ENCODE results near the gene MBD2.
"Not testable (repeated sequence)": the region's sequence is repeated elsewhere in the genome, so short reads cannot be mapped to it uniquely, and the experiment has no call there.

MBD2 gene

DNA sequence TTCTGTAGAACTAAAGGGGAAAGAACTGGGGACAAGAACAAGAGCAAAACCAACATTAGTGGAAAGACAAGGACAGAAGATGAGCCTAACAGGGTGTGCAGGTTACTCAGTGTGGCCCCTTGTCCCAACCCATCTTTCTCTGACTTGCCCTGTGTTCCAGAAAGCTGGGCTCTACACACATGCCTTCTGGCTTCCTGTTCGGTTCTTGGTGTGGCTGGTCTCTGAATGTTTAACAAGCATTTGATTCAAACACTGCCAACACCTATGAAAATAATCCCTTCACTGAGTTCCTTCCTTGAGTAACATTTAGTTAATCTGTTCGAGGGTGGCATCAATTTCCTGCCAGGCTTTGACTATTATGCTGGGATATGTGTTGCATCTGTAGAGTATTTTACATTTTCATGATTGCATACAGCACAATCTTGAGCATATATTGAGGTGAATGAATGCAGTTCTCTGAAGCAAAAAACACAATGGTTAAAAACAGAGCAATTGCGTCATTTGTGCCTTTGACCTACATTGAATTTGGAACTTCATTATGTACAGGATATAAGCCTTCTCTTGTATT, 83.3 kb downstream of the MBD2 start:
- Histone ChIP-seq H3K9me3 (replicated peaks; ENCODE audit: low read length) (peaks cover 4% of the 10 kb centered on the region), H3K4me1 (ENCODE audit: control insufficient read depth, insufficient read depth, low read length) (peaks cover 16% of the 10 kb centered on the region), H3K4me3 (ENCODE audit: low read length) (no peak overlapping the region), H3K36me3 (ENCODE audit: insufficient read depth, low read length) (no peaks in the 10 kb centered on the region), H3K27me3 (ENCODE audit: control insufficient read depth, insufficient read depth, low read length) (no peaks in the 10 kb centered on the region), H3K4me2 (ENCODE audit: low read length) (no peak overlapping the region), H3K9ac (ENCODE audit: low read depth, low read length) (no peak overlapping the region)

DNA sequence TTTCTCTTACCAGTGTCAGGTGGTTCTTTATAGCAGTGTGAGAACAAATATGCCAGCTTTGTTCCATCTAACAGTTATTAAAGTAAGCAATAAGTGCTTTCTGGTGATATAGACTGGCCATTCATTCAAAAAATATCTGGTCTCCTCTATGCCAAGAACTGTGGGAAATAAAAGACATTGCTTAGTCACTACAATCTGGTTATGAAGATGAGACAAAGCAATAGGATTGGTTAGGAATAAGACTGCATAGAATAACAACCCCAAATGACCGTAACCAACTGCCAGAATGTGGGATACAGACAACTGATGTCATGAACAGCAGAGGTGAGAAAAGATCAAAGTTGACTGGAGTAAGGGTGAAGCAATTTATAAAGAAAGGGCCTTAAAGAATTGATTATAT, 83.8 kb downstream of the MBD2 start:
- Histone ChIP-seq H3K9me3 (replicated peaks; ENCODE audit: low read length) (peaks cover 4% of the 10 kb centered on the region), H3K27me3 (ENCODE audit: control insufficient read depth, insufficient read depth, low read length) (no peaks in the 10 kb centered on the region), H3K36me3 (ENCODE audit: insufficient read depth, low read length) (no peaks in the 10 kb centered on the region), H3K4me3 (ENCODE audit: low read length) (no peak overlapping the region), H3K9ac (ENCODE audit: low read depth, low read length) (no peak overlapping the region), H3K4me2 (ENCODE audit: low read length) (no peak overlapping the region), H3K4me1 (ENCODE audit: control insufficient read depth, insufficient read depth, low read length) (peaks cover 16% of the 10 kb centered on the region)

DNA sequence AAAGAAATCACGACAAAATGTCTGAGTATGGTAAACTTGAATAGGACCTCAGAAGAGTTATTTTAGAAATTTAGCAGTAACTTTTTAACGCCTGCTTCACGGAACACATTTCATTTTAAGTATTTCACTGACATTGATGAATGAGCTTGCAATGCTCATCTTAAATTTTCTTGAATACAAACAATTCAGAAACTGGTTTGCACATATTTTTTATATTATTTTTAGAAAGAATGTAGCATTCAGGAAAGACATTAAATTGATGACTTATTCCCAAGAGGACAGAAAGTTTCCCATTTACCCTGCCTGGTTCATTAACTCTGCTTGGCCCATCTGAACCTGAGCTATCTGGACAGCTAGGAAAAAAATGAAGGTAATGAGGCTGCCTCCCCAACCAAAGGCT, 89.3 kb downstream of the MBD2 start:
- no peaks in the 10 kb centered on the region for H3K9me3 ChIP-seq (replicated peaks; ENCODE audit: low read length)
- H3K9ac ChIP-seq (ENCODE audit: low read depth, low read length) = no peak overlapping the region
- no peaks in the 10 kb centered on the region for H3K36me3 ChIP-seq (ENCODE audit: insufficient read depth, low read length)

DNA sequence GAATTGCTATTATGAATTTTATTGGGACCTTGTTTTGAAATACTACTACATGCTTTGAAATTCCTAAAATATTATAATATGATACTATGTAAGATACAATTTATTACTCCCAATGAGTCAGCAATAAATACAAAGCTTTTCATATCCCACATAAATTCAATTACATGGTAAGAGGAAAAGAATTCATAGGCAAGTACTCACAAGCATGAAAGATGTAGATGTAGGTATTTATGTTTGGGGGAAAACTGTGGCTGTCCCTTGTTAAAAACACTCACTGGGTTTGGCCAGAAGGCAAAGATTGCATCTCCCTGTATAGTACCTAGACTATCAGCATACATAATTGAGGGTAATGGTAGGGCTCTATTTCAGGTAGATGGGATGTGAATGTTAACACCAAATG, 90.4 kb downstream of the MBD2 start:
- no peaks in the 10 kb centered on the region for H3K27me3 ChIP-seq (ENCODE audit: control insufficient read depth, insufficient read depth, low read length)
- H3K4me3 ChIP-seq (ENCODE audit: low read length) = no peak overlapping the region
- H3K9me3 ChIP-seq (replicated peaks; ENCODE audit: low read length) = no peaks in the 10 kb centered on the region
- no peak overlapping the region for H3K9ac ChIP-seq (ENCODE audit: low read depth, low read length)
- no peaks in the 10 kb centered on the region for H3K36me3 ChIP-seq (ENCODE audit: insufficient read depth, low read length)
- H3K4me2 ChIP-seq (ENCODE audit: low read length) = peak overlapping the region; percentile 33
- peaks cover 37% of the 10 kb centered on the region for H3K4me1 ChIP-seq (ENCODE audit: control insufficient read depth, insufficient read depth, low read length)

More for the DNA sequence above, 89.3 kb downstream of the MBD2 start:
- H3K4me2 ChIP-seq (ENCODE audit: low read length) = no peak overlapping the region
- peaks cover 30% of the 10 kb centered on the region for H3K4me1 ChIP-seq (ENCODE audit: control insufficient read depth, insufficient read depth, low read length)
- H3K27me3 ChIP-seq (ENCODE audit: control insufficient read depth, insufficient read depth, low read length) = no peaks in the 10 kb centered on the region
- H3K4me3 ChIP-seq (ENCODE audit: low read length) = no peak overlapping the region

DNA sequence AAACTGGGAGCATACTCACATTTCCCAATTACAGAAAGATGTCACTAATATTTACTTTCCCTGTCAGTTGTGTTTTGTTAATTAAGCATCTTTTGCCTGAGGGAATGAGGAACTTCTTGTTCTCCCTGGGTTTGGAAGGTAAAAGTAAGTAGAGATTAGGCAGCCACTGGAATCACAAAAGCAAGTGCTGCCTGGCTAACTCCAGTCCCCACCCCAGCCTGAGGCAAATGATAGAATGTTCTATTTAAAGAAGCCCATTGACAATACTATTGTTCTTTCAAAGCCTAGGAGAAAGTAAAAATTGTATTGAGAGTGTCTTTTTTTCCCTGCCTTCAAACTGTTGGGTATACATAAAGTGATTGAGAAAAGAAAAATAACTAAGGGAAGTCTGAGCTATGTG, 93.8 kb downstream of the MBD2 start:
- Histone ChIP-seq H3K9ac (ENCODE audit: low read depth, low read length) (peak overlapping the region; percentile 8), H3K4me2 (ENCODE audit: low read length) (no peak overlapping the region), H3K4me1 (ENCODE audit: control insufficient read depth, insufficient read depth, low read length) (peaks cover 37% of the 10 kb centered on the region), H3K4me3 (ENCODE audit: low read length) (no peak overlapping the region), H3K36me3 (ENCODE audit: insufficient read depth, low read length) (no peaks in the 10 kb centered on the region), H3K27me3 (ENCODE audit: control insufficient read depth, insufficient read depth, low read length) (no peaks in the 10 kb centered on the region), H3K9me3 (replicated peaks; ENCODE audit: low read length) (no peaks in the 10 kb centered on the region)

DNA sequence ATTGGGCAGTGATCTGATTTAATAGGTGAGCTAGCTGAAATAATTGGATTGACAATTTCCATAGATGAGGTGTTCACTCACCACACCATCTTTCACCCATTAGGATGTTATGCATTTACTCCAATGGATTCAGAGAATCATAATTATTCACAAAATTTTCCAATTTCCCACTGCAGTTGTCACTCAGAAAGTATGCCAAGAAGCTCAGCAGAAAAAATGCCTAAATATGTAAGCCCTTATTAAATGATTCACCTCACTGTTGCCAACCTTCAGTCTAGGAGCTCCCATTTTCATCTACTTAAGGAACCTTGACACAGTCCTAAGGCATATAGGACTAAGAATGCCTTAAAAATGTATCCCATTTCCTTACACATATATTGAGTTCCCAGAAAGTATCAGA, 94.3 kb downstream of the MBD2 start:
- H3K4me2 ChIP-seq (ENCODE audit: low read length) = no peak overlapping the region
- H3K4me3 ChIP-seq (ENCODE audit: low read length) = no peak overlapping the region
- no peaks in the 10 kb centered on the region for H3K27me3 ChIP-seq (ENCODE audit: control insufficient read depth, insufficient read depth, low read length)
- no peaks in the 10 kb centered on the region for H3K36me3 ChIP-seq (ENCODE audit: insufficient read depth, low read length)
- peaks cover 33% of the 10 kb centered on the region for H3K4me1 ChIP-seq (ENCODE audit: control insufficient read depth, insufficient read depth, low read length)
- H3K9ac ChIP-seq (ENCODE audit: low read depth, low read length) = peak overlapping the region; percentile 8
- H3K9me3 ChIP-seq (replicated peaks; ENCODE audit: low read length) = no peaks in the 10 kb centered on the region

DNA sequence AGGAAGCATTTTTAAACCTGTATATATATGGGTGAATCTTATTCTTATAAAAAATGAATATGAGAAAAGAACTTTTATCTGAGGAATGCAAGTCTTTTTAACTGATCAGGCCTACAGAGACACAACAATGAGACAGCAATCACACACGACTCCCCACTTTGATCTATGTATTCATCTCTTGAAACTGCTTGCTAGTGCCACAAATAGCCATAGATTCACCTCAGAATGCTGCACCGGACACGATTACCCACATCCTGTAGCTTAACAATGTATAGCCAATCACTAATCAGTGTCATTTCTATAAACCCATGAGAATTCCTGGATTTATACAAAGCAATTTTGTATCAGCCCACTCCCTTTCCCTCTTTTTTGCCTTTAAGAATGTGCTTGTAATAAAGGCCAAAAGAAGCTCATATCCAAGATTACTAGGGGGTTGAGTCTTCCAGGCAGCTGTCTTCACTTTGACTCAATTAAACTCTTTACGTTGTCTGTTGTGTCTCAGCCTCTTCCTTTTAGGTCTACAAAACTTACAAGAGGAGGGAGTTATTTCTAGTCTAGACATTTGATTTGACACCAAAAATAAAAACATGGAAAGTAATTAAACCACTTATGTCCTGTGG, 94.9 kb downstream of the MBD2 start:
- no peaks in the 10 kb centered on the region for H3K36me3 ChIP-seq (ENCODE audit: insufficient read depth, low read length)
- H3K4me2 ChIP-seq (ENCODE audit: low read length) = no peak overlapping the region
- no peaks in the 10 kb centered on the region for H3K27me3 ChIP-seq (ENCODE audit: control insufficient read depth, insufficient read depth, low read length)
- H3K4me3 ChIP-seq (ENCODE audit: low read length) = no peak overlapping the region
- peak overlapping the region; percentile 18 for H3K9ac ChIP-seq (ENCODE audit: low read depth, low read length)
- peaks cover 29% of the 10 kb centered on the region for H3K4me1 ChIP-seq (ENCODE audit: control insufficient read depth, insufficient read depth, low read length)
- no peaks in the 10 kb centered on the region for H3K9me3 ChIP-seq (replicated peaks; ENCODE audit: low read length)

DNA sequence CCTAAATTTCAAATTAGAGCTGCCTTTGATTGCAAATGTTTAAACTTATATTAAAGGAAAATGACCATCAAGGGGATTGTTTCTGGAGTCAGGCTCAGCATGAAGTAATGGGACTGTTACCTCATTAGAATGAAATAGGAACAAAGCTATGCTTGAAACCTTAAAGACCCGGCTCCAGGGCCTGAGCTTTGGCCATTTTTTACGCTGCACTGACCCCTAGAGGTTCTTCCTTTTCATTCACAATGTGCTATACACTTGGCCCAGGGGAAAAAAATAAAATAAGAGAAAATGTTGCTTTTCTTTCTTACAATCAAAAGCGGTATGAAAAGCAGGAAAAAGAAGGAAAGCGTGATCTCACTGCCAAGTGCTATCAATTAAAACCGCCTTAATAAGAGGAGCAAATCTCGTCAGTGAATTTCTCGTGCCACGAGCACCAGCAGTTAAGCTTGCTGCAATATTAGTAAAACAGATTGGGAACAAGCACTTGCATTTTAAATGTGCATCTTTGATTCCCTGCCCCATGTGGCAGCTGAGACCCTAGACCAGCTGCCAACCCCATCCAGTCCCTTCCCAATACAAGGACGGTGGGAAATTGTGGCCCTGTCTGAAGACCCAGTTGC, 96.6 kb downstream of the MBD2 start:
- H3K9ac ChIP-seq (ENCODE audit: low read depth, low read length) = no peak overlapping the region
- no peaks in the 10 kb centered on the region for H3K9me3 ChIP-seq (replicated peaks; ENCODE audit: low read length)
- no peaks in the 10 kb centered on the region for H3K36me3 ChIP-seq (ENCODE audit: insufficient read depth, low read length)
- H3K4me2 ChIP-seq (ENCODE audit: low read length) = no peak overlapping the region
- H3K4me1 ChIP-seq (ENCODE audit: control insufficient read depth, insufficient read depth, low read length) = peaks cover 17% of the 10 kb centered on the region
- no peaks in the 10 kb centered on the region for H3K27me3 ChIP-seq (ENCODE audit: control insufficient read depth, insufficient read depth, low read length)
- H3K4me3 ChIP-seq (ENCODE audit: low read length) = no peak overlapping the region

DNA sequence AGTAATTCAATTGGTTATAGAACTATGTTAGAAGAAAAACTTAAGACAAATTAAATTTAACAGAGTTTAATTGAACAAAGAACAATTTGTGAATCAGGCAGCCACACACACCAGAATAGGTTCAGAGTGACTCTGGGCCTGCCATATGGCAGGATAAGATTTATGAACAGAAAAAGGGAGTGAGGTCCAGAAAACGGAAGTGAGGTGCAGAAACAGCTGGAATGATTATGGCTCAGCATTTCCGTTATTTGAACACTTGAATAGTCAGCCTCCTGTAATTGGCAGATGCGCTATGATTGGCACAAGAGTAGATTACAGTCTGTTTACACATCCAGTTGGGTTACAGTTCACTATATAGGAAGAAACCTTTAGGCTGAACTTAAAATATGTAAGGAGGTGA, 99.0 kb downstream of the MBD2 start:
- no peaks in the 10 kb centered on the region for H3K27me3 ChIP-seq (ENCODE audit: control insufficient read depth, insufficient read depth, low read length)
- no peak overlapping the region for H3K9ac ChIP-seq (ENCODE audit: low read depth, low read length)
- H3K4me2 ChIP-seq (ENCODE audit: low read length) = no peak overlapping the region
- peaks cover 11% of the 10 kb centered on the region for H3K4me1 ChIP-seq (ENCODE audit: control insufficient read depth, insufficient read depth, low read length)
- no peaks in the 10 kb centered on the region for H3K36me3 ChIP-seq (ENCODE audit: insufficient read depth, low read length)
- H3K9me3 ChIP-seq (replicated peaks; ENCODE audit: low read length) = no peaks in the 10 kb centered on the region
- H3K4me3 ChIP-seq (ENCODE audit: low read length) = no peak overlapping the region

DNA sequence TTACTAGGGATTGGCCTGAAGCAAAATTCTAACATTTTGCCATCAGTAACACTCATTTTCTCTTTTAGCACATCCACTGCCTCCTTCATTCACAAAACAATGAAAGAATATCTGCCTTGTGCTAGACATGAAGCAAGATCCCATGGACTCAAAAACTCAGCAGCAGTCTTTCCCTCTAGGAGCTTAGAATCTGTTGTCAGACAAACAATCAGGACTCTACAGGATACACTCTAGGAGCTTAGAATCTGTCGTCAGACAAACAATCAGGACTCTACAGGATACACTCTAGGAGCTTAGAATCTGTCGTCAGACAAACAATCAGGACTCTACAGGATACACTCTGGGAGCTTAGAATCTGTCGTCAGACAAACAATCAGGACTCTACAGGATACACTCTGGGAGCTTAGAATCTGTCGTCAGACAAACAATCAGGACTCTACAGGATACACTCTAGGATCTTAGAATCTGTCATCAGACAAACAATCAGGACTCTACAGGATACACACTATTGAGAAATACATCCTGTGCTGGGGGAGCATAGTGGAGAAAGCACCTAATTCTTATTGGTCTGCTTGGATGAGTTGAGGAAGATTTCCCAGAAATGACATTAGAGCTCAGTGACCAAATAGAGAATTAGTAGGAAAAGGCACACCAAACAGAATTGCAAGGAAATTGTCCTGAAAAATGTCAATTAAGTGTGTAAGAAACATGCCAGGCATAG, 100.6 kb downstream of the MBD2 start:
- H3K36me3 ChIP-seq (ENCODE audit: insufficient read depth, low read length); H3K9ac ChIP-seq (ENCODE audit: low read depth, low read length); H3K4me3 ChIP-seq (ENCODE audit: low read length); H3K9me3 ChIP-seq (replicated peaks; ENCODE audit: low read length); H3K27me3 ChIP-seq (ENCODE audit: control insufficient read depth, insufficient read depth, low read length); H3K4me1 ChIP-seq (ENCODE audit: control insufficient read depth, insufficient read depth, low read length); H3K4me2 ChIP-seq (ENCODE audit: low read length): not testable (repeated sequence)

DNA sequence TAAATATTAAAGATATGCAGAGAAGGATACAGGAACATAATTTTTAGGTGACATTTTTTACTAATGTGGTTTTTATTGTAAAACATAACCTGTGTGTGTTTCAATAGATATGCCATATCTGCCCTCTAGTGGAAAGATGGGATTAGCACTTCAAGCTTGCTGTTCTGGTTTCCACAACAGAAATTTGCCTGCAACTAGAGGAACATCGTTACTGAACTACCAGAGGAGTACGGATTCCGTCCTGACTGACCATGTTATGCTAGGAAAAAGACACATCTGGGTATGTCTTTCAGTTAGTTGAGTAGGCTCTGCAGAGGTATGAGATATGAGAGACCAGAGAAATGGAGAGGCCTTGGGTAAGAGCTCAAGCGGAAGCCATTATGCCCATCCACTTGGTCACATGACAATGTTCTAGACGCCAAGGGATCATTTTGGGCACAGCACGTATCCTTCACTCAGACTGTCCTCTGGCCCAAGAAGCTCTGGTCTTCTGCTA, 104.9 kb downstream of the MBD2 start:
- Histone ChIP-seq H3K27me3 (ENCODE audit: control insufficient read depth, insufficient read depth, low read length) (no peaks in the 10 kb centered on the region), H3K36me3 (ENCODE audit: insufficient read depth, low read length) (no peaks in the 10 kb centered on the region), H3K9ac (ENCODE audit: low read depth, low read length) (peak overlapping the region; percentile 48), H3K4me3 (ENCODE audit: low read length) (peak overlapping the region; percentile 53), H3K4me2 (ENCODE audit: low read length) (peak overlapping the region; percentile 70), H3K4me1 (ENCODE audit: control insufficient read depth, insufficient read depth, low read length) (peaks cover 4% of the 10 kb centered on the region), H3K9me3 (replicated peaks; ENCODE audit: low read length) (no peaks in the 10 kb centered on the region)

All from skeletal muscle satellite cell (primary cell).